Heart left ventricle (tissue), 13 donors: Measurements from ENCODE around the gene ULBP3.

Experiments used
- CTCF ChIP-seq, 12 donors: fragments of 200-600 bp; sonication (generic) in 4 of 12; IDR thresholded peaks; one replicate each; pipeline versions ENCODE4 v1.5.0 to v1.8.0; 2018 to 2022; ENCODE audit warnings: antibody characterized with exemption in 12 of 12, mild to moderate bottlenecking in 5 of 12
- POLR2A ChIP-seq, 2 donors: fragments of 450-650 bp; IDR thresholded peaks; one replicate each; pipeline ENCODE4 v1.6.1; 2017; ENCODE audit warnings: antibody characterized with exemption in 2 of 2, mild to moderate bottlenecking in 2 of 2, moderate library complexity in 2 of 2
- donor health status: ischemic (EF 13 %, LVEDD 7.1; RV severe dilation, severe dysfunction).
- donor health status: DM: no; HTN: yes; CAD: no.
- donor health status: DM: no; HTN: no; CAD: no.
- donor health status: ischemic (EF 25% LVEDD 6.9; RV normal size, moderate dysfunction).
- donor health status: ischemic (EF 25% LVEDD 5.7; RV mildly dilated, moderate dysfunction).
- donor health status: ischemic (EF 35%, LVEDD 5.7; RV mildly dilated, moderate dysfunction).
- donor health status: nonischemic (EF 11% LVEDD 7.7; RV severe dilation, severe dysfunction).
- donor health status: DM: yes; HTN: yes; CAD: no.
- donor health status: PGD.
- donor health status: ischemic (EF 29% LVEDD 5.4; RV normal size, mild dysfunction).
- donor health status: nonischemic (EF 23%, LVEDD 6.1; RV moderate dilation, normal function).

- TF ChIP-seq CTCF (IDR thresholded peaks at IDR 0.05): no peak
- TF ChIP-seq POLR2A (IDR thresholded peaks at IDR 0.05): no peak
These were observed 21.4 kb upstream of the ULBP3 start for GRCh38 chr6:150090328-150090727.
